GM18517 (cell line): Measurements from ENCODE around the gene HIPK2.

Experiments used
- ATAC-seq: cut with Tn5 transposase; IDR thresholded peaks from one replicate; pipeline ENCODE4 v1.9.1; 2021; ENCODE audit warnings: mild to moderate bottlenecking, moderate library complexity; ENCODE audit not compliant: unreplicated experiment

Gene HIPK2

GRCh38 chr7:139783647-139784385 lies 6.0 kb upstream of the HIPK2 start:
- ATAC-seq: no peak

GRCh38 chr7:139782932-139783331 lies 5.1 kb upstream of the HIPK2 start:
- ATAC-seq: no peak

- no peak for ATAC-seq
Observed at GRCh38 chr7:139777133-139777891, 486 bp downstream of the HIPK2 start.

GRCh38 chr7:139776486-139777132 lies 1.2 kb downstream of the HIPK2 start:
- no peak for ATAC-seq

DNA sequence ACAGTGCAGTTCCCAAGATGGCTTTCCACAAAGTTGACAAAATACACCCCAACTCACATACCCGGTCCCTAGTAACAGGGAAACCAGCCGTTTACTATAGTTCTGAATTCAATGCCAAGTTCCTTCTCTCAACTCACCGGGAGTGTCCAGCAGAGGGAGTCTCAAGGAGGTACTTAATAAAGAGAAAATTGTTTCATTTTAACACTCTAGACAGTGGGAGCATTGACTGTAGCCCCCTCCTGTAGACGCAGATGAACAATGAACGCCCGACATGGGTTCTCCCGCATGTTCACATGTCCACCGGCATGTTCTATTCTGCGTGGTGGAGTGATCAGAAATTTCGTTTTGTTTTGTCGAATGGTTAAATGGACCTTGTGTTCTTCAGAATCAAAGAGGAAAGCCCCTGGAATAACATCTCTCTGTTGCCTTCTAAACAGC lies 1.9 kb downstream of the HIPK2 start:
- ATAC-seq: no peak

- no peak for ATAC-seq
Observed at GRCh38 chr7:139774376-139774775, 3.4 kb downstream of the HIPK2 start.

DNA sequence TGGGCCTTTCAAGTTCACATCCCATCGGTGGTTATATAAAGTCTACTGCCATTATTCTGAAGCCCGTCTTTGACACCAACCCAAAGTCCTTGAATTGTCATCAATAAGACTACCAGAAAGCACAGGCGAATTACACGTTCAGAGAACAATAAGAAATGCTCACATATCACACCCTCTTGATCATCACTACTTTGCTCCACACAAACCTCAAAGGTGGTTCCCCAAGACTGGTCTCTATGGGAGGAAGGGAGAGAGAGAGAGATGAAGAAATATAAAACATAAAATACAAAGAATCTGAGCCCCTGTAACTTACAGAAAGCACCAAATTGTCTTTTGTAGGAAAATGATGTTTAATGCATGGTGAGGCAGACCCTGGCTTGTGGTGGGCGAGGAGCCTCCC lies 4.4 kb downstream of the HIPK2 start:
- no peak for ATAC-seq

DNA sequence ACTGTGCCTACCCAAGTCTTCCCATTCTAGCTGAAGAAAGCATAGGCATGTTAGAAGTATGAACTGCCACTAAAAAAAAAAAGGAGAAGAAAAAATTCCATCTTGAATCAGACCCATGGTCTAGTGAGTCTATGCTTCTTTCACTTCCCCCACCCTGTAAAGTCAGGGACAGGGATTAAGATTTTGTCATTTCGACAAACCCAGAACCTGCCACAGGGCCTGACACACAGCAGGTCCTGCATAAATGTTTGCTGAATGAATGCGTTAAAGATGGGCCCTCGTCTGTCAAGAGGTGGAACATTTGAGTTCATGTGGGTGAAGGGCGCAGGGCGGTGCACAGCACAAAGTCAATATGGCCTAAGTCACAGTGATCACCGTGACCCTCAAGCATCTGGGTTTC lies 4.9 kb downstream of the HIPK2 start:
- ATAC-seq: no peak

- ATAC-seq: no peak
Observed at GRCh38 chr7:139772115-139772514, 5.7 kb downstream of the HIPK2 start.

DNA sequence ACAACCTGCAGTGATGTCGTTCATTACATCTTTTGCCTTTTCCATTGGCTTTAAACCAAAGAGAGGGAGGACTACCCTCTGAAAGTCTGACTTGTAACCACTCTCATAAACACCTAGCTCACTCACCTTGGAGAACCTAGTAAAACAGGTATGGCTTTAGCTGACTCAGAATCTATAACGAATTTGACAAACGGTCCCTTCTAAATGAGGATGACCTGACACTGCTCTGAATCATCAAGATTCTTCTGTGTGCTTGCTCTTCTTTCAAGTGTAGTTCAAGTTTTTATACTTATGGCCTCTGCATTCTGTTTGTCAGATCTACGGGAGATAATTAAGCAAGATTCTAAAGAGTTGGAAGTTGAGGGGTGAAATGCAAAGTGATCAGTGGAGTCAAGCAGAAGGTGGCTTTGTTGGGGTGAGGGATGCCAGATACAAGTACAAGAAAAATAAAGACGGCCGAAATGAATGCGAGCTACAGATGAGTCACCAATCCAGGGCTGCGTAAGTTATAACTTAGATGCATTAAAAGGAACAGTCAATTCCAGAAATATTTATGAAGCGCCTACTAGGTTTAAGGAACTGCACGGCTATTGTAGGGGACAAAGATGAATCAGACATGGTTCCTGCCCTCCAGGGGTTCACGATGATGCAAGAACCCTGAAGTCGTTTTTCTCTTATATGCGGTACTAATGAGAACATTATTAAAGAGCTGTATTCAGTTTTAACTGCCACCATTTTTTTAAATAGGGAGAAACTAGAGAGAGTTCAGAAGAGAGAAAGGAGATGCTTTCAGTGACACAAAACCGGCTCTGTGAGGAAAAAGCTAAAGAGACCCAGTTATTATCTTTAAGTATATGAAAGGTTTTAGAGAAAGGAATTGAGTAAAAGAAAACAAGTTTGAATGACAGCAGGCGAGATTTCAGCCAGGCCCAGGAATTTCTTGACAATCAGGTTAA lies 6.5 kb downstream of the HIPK2 start:
- ATAC-seq: no peak

DNA sequence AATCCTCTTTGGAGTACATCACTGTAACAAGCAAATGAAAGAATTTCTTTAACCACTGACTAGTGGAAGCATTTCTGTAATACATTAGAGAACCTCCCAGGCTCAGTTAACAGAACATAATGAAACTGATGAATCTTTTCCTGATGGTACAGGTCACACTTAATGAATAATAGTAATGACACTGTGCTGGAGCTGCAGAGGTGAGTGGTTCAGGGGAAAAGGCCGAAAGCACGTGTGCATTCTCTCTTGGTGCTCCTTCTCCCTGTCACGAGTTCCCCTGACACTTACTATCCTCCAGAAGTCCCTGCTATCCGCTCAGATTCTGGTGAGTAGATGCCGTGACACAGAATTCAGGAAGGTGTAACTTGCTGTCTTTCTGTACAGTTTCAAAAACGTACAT lies 8.0 kb downstream of the HIPK2 start:
- no peak for ATAC-seq

- no peak for ATAC-seq
Observed at GRCh38 chr7:139769066-139769465, 8.7 kb downstream of the HIPK2 start.

- ATAC-seq: no peak
Observed at GRCh38 chr7:139768249-139768824, 9.5 kb downstream of the HIPK2 start.

DNA sequence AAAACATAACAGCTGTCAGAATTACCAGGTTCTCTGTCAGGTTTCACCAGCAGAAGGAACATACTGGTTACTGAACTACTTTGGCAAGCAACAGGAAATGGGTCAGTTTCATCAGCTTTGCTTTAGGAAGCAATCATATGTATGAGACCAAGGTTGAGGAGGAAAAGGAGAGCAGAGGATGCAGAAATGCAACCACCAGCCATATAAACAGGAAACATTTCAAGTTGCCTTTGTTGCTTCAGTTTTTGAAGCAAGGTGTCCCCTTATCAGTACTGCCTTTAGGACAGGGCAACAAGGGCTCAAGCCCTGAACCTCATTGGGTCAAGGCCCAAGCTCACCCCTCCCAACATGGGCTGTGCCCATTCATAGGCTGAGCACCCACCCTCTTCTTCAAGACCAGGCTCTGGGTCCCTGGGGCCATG lies 10.2 kb downstream of the HIPK2 start:
- ATAC-seq: peak; percentile 95

GRCh38 chr7:139765143-139765542 lies 12.7 kb downstream of the HIPK2 start:
- no peak for ATAC-seq

- ATAC-seq: no peak
Observed at GRCh38 chr7:139763330-139763729, 14.5 kb downstream of the HIPK2 start.

GRCh38 chr7:139762886-139763285 lies 14.9 kb downstream of the HIPK2 start:
- no peak for ATAC-seq

- ATAC-seq: no peak
Observed at GRCh38 chr7:139758388-139758787, 19.4 kb downstream of the HIPK2 start.

GRCh38 chr7:139757968-139758367 lies 19.8 kb downstream of the HIPK2 start:
- ATAC-seq: no peak

- no peak for ATAC-seq
Observed at GRCh38 chr7:139753693-139754111, 24.1 kb downstream of the HIPK2 start.
